Measurements from ENCODE around the gene HOXC5.

The HOXC5 gene

GRCh38 chr12:54045401-54045800 is 12.6 kb downstream of the HOXC5 start:
- no peak for DNase-seq (ENCODE audit: low read depth in 4 of 4, low spot score in 1 of 4)

- DNase-seq (ENCODE audit: low read depth in 4 of 4, low spot score in 1 of 4) = no peak
These were observed 13.1 kb downstream of the HOXC5 start for GRCh38 chr12:54045868-54046521.

- DNase-seq (ENCODE audit: low read depth in 4 of 4, low spot score in 1 of 4) = no peak
These were observed 13.9 kb downstream of the HOXC5 start for GRCh38 chr12:54046809-54047159.

GRCh38 chr12:54047160-54047963 is 14.5 kb downstream of the HOXC5 start:
- no peak for DNase-seq (ENCODE audit: low read depth in 4 of 4, low spot score in 1 of 4)

DNA sequence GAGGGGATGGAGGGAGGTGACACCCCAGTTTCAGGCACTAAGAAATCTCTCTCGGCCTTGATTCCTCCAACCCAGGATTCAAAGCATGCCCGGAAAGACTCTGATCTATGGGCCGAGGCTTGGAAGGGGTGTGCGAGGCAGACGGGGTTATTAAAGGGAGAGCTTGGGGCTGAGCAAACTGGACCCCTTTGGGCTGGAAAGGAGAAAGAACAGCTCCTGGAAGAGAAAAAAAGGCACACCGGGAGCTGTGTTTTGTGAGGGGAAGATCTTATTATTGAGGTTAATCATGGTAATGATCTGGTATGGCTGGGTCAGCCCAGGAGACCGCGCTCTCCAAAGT is 15.1 kb downstream of the HOXC5 start:
- no peak for DNase-seq (ENCODE audit: low read depth in 4 of 4, low spot score in 1 of 4)

- no peak for DNase-seq (ENCODE audit: low read depth in 4 of 4, low spot score in 1 of 4)
These were observed 15.7 kb downstream of the HOXC5 start for GRCh38 chr12:54048406-54049093.

DNA sequence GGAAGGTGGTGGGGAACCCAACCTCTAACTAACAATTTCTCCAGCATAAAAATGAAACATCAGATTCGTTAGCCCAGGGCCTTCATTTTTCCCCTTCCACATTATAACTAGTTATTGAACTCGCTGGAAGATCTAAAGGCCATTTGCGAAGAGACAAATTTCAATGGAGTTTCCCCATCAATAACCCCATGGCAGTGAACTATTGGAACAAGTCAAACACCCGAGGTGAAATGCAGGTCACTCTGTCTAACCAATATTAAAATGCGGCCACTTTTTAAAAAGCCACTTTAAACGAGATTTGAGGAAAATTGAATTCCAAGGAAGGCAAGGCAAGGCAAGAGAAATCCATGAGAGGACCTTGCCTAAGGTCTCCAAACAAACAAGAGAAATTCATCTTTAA is 16.3 kb downstream of the HOXC5 start:
- no peak for DNase-seq (ENCODE audit: low read depth in 4 of 4, low spot score in 1 of 4)

GRCh38 chr12:54050482-54050810 is 17.6 kb downstream of the HOXC5 start:
- DNase-seq (ENCODE audit: low read depth in 4 of 4, low spot score in 1 of 4) = no peak

GRCh38 chr12:54051026-54051842 is 18.4 kb downstream of the HOXC5 start:
- no peak for DNase-seq (ENCODE audit: low read depth in 4 of 4, low spot score in 1 of 4)

DNA sequence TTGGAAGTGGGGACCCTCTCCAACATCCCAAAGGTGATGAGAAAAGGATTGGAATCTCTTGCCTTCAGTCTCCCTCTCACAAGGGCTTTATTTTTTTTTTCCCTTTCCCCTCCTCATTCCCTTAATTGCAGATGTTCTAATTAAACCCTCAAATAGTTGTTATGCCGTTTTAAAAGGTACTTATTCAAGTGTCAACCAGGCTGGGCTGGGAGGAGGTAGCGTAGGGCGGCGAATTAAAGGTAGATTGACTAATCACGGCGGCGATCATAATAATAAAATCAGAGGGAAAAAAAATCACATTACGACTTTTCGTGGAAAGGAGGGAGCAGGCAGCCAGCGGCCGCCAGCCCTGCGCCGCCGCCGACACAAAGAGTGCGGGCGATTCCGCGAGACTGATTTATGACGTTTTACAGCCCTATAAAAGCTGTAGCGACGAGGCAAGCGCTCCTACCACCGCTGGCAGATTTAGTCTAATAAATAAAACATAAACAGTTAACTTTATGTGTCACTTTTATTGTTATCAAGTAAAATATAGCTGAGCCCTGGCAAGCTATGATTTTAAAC is 19.1 kb downstream of the HOXC5 start:
- DNase-seq (ENCODE audit: low read depth in 4 of 4, low spot score in 1 of 4) = no peak

- no peak for DNase-seq (ENCODE audit: low read depth in 4 of 4, low spot score in 1 of 4)
These were observed 19.7 kb downstream of the HOXC5 start for GRCh38 chr12:54052438-54053002.

DNA sequence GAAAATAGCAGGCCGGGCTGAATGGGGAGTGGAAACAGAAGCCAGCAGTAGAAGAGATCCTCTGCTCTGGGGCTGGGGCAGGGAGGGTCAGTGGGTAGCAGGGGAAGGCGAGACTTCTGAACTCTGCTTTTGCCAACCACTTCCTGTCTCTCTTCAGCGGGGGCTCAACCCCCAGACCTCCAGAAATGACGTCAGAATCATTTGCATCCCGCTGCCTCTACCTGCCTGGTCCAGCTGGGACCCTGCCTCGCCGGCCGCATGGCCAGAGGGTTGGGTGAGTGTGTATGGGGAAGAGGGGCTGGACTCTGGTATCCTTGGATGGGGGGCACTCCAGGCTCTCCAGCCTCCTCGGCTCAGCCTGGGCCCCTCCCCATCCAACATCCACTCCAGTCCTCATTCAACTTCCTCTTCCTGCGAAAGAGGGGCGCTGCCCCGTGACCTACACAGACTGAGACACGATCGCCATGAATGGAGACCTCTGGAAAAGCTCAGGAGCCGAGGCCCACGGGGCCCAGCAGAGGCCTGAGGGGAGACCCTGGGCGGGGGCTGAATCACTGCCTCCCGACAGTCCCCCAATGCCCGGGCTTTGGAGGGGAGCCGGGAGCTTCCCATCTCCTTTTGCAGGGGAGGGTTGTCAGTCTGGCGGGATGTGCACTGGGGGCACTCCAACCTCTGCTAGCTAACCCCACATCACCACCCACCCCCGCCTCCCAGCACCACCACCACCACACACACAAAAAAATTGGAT is 20.3 kb downstream of the HOXC5 start:
- no peak for DNase-seq (ENCODE audit: low read depth in 4 of 4, low spot score in 1 of 4)

DNA sequence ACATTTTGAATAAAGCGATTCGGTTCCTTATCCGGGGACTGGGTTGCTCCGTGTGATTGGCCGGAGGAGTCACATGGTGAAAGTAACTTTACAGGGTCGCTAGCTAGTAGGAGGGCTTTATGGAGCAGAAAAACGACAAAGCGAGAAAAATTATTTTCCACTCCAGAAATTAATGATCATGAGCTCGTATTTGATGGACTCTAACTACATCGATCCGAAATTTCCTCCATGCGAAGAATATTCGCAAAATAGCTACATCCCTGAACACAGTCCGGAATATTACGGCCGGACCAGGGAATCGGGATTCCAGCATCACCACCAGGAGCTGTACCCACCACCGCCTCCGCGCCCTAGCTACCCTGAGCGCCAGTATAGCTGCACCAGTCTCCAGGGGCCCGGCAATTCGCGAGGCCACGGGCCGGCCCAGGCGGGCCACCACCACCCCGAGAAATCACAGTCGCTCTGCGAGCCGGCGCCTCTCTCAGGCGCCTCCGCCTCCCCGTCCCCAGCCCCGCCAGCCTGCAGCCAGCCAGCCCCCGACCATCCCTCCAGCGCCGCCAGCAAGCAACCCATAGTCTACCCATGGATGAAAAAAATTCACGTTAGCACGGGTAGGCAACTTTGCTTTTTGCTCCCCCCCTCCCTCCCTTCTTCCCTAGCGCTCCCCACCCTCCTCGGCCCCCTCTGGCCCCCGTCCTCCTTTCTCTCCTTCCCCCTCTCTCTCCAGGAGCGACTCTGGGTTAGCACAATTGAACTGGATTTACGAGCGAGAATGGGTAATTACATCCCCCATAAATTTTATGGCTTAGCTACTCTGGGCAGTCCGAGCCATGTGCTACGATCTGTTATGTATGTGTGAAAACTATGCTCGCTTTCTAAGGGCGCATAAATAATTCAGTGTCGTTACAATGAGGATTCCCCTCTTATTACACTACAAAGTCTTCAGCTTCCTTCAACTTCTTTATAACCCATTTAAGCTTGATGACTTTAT is 21.2 kb downstream of the HOXC5 start, which contains the start of gene HOXC4:
Gene HOXC4 (plus strand): TSS at position 85 of the 991 bp plus-strand sequence. CDS start 88 bp downstream, at position 173.
- no peak for DNase-seq (ENCODE audit: low read depth in 4 of 4, low spot score in 1 of 4)

DNA sequence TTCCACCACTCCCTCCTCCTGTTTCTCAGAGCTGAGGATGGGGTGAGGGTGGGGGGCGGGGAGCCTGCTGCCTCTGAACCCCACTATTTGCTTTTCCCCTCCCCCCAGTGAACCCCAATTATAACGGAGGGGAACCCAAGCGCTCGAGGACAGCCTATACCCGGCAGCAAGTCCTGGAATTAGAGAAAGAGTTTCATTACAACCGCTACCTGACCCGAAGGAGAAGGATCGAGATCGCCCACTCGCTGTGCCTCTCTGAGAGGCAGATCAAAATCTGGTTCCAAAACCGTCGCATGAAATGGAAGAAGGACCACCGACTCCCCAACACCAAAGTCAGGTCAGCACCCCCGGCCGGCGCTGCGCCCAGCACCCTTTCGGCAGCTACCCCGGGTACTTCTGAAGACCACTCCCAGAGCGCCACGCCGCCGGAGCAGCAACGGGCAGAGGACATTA is 21.9 kb downstream of the HOXC5 start:
- no peak for DNase-seq (ENCODE audit: low read depth in 4 of 4, low spot score in 1 of 4)

- no peak for DNase-seq (ENCODE audit: low read depth in 4 of 4, low spot score in 1 of 4)
These were observed 22.7 kb downstream of the HOXC5 start for GRCh38 chr12:54055552-54055951.

GRCh38 chr12:54056110-54056509 is 23.3 kb downstream of the HOXC5 start:
- DNase-seq (ENCODE audit: low read depth in 4 of 4, low spot score in 1 of 4) = no peak

- no peak for DNase-seq (ENCODE audit: low read depth in 4 of 4, low spot score in 1 of 4)
These were observed 25.4 kb downstream of the HOXC5 start for GRCh38 chr12:54058128-54058768.

DNA sequence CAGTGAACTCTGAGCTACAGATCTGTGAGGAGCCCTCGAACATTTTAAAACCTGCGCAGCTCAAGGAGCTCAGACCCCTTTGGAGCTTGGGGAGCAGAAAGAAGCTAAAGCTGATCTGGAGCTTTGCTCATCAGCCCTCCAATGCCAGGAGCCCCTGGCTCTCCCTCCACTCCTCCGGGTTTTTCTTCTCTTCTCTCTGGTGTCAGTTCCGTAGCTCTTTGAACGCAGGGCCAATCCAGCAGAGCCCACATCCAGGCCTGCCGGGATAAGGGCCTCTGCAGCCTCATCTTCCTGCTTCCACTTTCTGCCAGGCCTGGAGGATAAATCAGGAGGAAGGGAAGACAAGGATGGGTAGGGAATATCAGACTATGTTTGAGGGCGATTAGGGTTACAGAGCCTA is 26.8 kb downstream of the HOXC5 start:
- DNase-seq (ENCODE audit: low read depth in 4 of 4, low spot score in 1 of 4) = no peak
